ENCODE measurements around the gene ENPP1.

The ENPP1 gene

GRCh38 chr6:131787766-131788712 lies 19.8 kb upstream of the ENPP1 start:
- no peak for FAIRE-seq

DNA sequence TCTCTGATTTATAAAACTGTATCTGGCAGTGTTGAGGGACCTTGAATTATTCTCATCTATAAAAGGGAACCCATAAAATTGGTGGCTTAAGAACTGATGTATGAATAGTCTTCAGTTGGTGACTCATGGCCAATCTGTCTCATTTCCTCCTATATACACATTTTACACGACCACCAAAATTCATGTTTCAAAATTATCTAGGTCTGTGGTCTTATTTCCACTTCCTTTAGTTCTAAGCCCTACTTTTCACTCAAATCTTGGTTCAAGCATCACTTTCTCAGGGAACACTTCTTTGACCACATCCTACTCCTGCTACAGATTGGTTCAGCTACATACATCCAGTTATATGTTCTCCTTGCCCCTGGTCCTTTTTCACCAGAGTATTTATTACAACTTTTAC lies 18.6 kb upstream of the ENPP1 start:
- FAIRE-seq, result no peak

DNA sequence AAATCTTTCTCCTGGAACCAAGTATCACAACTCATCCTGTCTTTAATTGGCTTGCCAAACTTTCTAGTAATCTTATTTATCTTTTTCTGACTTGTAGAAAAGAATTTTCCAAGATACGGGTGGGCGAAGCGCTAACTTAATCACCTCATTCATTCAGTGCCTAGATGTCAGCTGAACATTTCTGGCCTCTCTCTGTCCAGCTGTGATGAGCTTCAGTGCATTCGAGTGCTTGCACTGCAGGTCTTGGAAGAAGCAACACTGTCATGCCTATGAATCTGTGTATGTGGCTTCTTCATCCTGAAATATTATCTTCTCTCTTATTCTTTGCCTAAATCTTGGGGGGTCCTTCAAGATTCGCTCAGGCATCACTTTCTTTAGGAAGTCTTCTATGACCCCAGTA lies 16.3 kb upstream of the ENPP1 start:
- no peak for FAIRE-seq

DNA sequence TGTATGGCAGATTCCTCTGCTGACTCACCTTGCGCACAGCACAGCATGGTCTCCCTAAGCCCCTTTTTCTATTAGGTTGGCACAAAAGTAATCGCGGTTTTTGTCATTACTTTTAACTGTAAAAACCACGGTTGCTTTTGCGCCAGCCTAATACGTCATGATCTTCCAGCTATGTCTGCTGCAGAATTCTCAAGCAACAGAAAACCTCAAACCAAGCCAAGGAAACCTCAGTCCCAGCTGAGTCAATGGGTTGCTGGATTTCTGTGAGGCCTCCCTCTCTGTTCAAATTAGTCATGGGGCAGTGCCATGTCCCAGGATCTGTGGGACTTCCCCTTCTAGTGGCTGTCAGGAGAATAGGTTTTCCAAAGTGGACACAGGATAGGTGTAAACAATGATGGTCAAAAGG lies 15.7 kb upstream of the ENPP1 start:
- no peak for FAIRE-seq

GRCh38 chr6:131795366-131795765 lies 12.5 kb upstream of the ENPP1 start:
- FAIRE-seq, result no peak

GRCh38 chr6:131802347-131802746 lies 5.5 kb upstream of the ENPP1 start:
- no peak for FAIRE-seq

GRCh38 chr6:131803007-131803769 lies 4.6 kb upstream of the ENPP1 start:
- FAIRE-seq, result no peak

- FAIRE-seq, result no peak
Observed at GRCh38 chr6:131804131-131804530, 3.7 kb upstream of the ENPP1 start.

DNA sequence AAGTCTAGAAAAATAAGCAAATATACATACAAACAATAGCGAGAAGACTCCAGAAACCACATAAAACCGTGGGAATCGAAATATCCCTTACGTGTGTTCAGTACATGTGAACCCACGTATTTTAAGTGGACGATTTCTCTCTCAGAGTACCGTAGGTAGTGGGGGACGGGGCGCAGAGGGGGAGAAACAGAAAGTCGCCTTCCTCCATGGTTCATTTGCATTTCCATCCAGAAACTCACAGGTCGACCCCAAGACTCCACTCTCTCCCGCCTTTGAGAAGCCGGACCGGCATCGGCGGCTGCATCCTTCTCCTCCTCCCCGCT lies 538 bp upstream of the ENPP1 start:
- no peak for FAIRE-seq

DNA sequence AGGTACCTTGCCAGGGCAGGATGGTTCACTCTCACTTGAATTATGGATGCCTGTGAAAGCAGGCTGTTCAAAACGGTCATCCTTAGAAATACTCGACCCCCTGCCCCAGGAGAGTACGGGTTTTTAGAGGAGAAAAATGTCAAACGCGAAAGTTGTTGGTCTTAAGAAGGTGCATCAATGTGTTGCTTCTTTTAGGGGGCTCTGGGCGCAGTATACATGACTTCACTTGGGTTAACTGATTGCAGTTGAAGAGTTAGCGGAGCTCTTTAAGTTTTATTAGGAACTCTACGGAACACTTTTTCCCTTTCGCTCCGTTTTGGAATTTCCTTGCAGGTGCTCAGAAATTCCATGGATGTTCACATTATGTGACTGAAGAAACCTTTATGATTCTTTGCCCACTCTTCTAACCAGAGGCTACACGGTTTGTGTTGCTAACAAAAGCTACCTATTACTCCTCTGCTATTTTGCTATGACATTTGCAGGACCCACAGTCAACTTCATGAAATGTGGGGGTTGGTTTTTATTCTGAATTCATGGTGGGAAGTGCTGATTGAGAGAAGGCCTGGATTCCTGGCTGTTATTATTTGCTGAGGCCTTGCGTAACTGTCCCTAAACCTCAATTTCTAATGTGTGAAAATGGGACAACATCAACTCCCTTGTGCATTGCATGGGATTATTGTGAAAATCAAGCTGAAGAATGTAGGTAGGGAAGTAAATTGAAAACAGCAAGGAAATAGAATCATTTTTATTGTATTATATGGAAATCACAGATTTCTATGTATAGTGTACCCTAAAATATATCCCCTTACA lies 845 bp downstream of the ENPP1 start:
- no peak for FAIRE-seq

- FAIRE-seq, result no peak
Observed at GRCh38 chr6:131811500-131811899, 3.7 kb downstream of the ENPP1 start.

GRCh38 chr6:131813991-131814390 lies 6.2 kb downstream of the ENPP1 start:
- FAIRE-seq, result no peak

- no peak for FAIRE-seq
Observed at GRCh38 chr6:131816869-131817268, 9.0 kb downstream of the ENPP1 start.

DNA sequence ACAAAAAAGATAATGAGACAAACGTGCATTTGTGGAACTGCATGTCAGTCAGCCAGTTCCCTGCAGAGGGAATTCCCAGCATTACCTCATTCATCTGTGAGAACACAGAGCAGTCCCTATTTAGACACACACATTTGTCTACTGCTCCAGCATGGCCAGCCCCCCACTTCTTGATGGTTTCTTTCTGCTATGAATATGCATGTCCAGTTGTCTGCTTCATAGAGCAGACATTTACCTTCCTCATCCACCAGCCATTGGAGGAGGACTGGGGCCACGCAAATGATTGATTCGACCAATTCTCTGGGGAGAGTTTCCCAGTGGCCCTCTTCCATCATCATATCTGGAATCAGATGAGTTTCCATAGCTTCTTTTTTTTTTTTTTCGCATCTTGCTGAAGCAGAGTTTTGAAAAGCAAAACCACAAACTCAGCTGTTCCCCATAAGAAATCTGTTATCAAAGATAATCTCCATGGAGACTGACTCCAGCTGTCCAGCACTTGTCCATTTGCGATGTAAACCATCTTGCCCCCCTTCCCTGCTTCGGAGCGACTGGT lies 11.8 kb downstream of the ENPP1 start:
- FAIRE-seq, result no peak

GRCh38 chr6:131821010-131821807 lies 13.4 kb downstream of the ENPP1 start:
- FAIRE-seq, result no peak

DNA sequence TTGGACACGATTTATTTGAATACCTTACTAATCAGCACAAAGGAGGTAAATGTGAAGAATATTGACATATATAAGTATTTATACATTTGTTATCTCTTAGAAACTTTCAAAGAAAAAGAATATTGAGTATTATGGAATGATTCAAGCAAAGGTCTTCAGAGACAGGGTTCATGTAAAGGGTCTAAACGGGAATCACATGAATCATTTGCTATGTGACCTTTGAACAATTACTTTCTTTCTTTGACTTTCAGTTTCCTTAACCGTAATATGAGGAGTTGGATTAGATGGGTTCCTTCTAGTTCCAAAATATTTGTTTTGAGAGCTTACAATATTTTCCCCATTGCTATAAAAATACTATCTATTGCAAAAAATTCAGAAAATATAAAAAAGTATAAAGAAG lies 14.3 kb downstream of the ENPP1 start:
- FAIRE-seq, result peak; percentile 62

GRCh38 chr6:131823276-131823902 lies 15.6 kb downstream of the ENPP1 start:
- no peak for FAIRE-seq

- FAIRE-seq, result no peak
Observed at GRCh38 chr6:131825946-131826345, 18.1 kb downstream of the ENPP1 start.

GRCh38 chr6:131828080-131828479 lies 20.3 kb downstream of the ENPP1 start:
- no peak for FAIRE-seq

DNA sequence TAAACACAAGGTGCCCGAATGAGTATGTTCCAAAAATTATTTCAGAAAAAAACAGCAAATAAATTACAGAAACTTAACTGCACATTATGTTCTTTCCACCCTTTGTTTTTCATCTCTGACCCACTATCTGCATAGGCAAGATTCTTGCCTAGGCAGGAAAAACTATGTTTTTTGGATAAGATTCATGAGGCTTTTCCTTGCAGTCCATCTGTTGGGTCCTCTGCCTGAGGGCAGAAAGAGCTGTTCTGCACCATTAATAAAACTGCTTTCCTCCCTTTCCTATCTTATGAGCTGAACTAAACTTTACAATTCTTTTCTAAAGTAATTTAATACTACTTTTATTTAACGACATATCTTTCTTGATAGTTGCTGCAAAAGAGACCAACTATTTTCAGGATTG lies 21.1 kb downstream of the ENPP1 start:
- FAIRE-seq, result no peak

- FAIRE-seq, result no peak
Observed at GRCh38 chr6:131831392-131831791, 23.6 kb downstream of the ENPP1 start.

DNA sequence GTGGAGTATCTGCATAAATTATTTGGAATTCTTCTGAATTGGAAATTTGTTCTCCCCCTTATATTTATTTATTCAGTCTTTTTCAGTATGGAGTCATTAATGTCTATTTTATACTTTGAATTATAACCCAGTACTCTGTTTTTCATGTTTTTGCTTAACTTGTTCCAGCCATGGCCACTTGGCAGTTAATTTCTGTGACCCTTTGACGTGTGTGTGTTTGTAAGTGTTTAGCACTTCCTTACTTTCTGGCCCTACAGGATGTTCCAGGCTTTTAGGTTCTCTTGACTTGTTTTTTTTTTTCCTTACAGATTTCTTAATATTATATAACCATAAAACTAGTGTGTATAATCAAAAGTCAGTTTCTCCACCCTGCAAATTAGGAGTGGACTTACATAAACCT lies 24.1 kb downstream of the ENPP1 start:
- no peak for FAIRE-seq

All from colon (tissue), 2 donors.